ENCODE data around the gene CRYBG1. TPM values are rescaled to one million over a fixed set of nuclear protein-coding genes. Genes with fewer than 3 reads are reported as not detected.

The CRYBG1 gene
- polyA plus RNA-seq, 2 donors: 45.2 to 74.9 TPM

DNA sequence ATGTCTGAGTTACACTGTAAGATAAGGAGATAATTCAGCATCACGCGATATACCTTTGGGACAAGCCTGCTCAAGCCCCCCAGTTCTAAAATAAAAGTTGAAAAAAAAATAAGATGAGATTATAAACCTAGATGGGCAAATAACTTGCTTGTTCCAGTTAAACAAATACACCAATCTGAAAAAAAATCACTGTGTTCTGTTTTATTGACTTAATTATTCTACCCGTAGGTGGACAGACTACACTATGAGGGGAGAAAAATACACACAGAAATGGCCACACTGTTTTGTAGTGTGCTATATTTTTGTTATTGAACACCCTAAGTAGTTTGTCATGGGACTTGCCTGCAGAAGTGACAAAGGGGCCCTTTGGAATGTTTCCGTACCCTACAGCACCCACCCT is 70.9 kb downstream of the CRYBG1 start:
- H3K9me3 ChIP-seq (ENCODE audit: control insufficient read depth in 2 of 2, insufficient read depth in 1 of 2, low read depth in 1 of 2, low read length in 1 of 2): no peaks in the 10 kb centered on the region
- 94 to 98% methylated on average over 4 of the region's 4 CpGs for WGBS, 2 donors

DNA sequence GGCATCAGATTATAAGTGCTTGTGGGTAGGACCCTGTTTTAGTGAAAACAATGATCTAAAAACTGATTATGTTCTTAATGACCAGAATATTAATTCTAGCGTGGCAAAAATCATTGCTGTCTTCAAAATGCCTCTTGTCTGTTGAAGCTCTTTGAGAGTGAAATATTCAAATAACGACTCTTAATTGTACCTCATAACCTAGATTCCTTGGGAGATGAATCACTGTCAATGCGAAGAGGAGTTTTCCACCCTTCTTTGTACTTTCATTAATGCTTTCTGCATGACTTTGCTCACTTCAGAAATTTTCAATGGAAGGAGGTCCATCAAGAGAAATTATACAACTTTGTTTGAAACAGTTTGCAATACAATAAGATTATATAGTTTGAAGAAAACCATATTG is 71.5 kb downstream of the CRYBG1 start:
- WGBS, 2 donors: 88 to 90% methylated on average over 3 of the region's 3 CpGs
- H3K36me3 ChIP-seq (ENCODE audit: control insufficient read depth in 2 of 2, insufficient read depth in 2 of 2, low read length in 1 of 2): peaks cover 0 to 3% of the 10 kb centered on the region in 2 donors

More for the DNA sequence above, 70.9 kb downstream of the CRYBG1 start:
- H3K27ac ChIP-seq (ENCODE audit: low read depth in 2 of 2, low read length in 1 of 2): no peak overlapping the region
- no peaks in the 10 kb centered on the region for H3K27me3 ChIP-seq (ENCODE audit: control insufficient read depth in 1 of 2, insufficient read depth in 2 of 2, low read length in 2 of 2)
- peaks cover 0 to 3% of the 10 kb centered on the region in 2 donors for H3K36me3 ChIP-seq (ENCODE audit: control insufficient read depth in 2 of 2, insufficient read depth in 2 of 2, low read length in 1 of 2)
- H3K4me1 ChIP-seq (ENCODE audit: control insufficient read depth in 2 of 2, insufficient read depth in 2 of 2, low read length in 1 of 2): no peaks in the 10 kb centered on the region
- H3K4me3 ChIP-seq (ENCODE audit: low read depth in 1 of 2, low read length in 2 of 2): no peak overlapping the region

DNA sequence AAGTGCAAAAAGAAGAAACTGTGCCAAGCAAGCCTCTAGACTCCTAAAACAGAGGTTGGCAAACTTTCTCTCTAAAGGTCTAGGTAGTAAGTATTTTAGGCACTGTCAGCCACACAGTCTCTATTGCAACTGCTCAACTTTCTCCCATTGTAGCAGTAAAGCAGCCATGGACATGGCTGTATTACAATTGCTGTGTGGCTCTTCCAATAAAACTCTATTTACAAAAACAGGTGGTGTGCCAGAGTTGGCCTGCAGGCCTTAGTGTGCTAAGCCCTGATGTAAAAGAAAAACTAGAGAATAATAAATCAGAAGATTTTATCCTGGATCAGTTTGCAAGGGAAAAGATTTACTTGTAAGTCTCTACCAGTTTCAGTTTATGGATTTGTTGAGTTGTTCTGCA is 74.0 kb downstream of the CRYBG1 start:
- no peak overlapping the region for H3K27ac ChIP-seq (ENCODE audit: low read depth in 2 of 2, low read length in 1 of 2)
- H3K27me3 ChIP-seq (ENCODE audit: control insufficient read depth in 1 of 2, insufficient read depth in 2 of 2, low read length in 2 of 2): no peaks in the 10 kb centered on the region
- no peak overlapping the region for H3K4me3 ChIP-seq (ENCODE audit: low read depth in 1 of 2, low read length in 2 of 2)
- H3K36me3 ChIP-seq (ENCODE audit: control insufficient read depth in 2 of 2, insufficient read depth in 2 of 2, low read length in 1 of 2): no peaks in the 10 kb centered on the region
- H3K9me3 ChIP-seq (ENCODE audit: control insufficient read depth in 2 of 2, insufficient read depth in 1 of 2, low read depth in 1 of 2, low read length in 1 of 2): no peaks in the 10 kb centered on the region
- H3K4me1 ChIP-seq (ENCODE audit: control insufficient read depth in 2 of 2, insufficient read depth in 2 of 2, low read length in 1 of 2): no peaks in the 10 kb centered on the region

More for the DNA sequence above, 71.5 kb downstream of the CRYBG1 start:
- Histone ChIP-seq H3K4me1 (ENCODE audit: control insufficient read depth in 2 of 2, insufficient read depth in 2 of 2, low read length in 1 of 2) (no peaks in the 10 kb centered on the region), H3K27me3 (ENCODE audit: control insufficient read depth in 1 of 2, insufficient read depth in 2 of 2, low read length in 2 of 2) (no peaks in the 10 kb centered on the region), H3K4me3 (ENCODE audit: low read depth in 1 of 2, low read length in 2 of 2) (no peak overlapping the region), H3K27ac (ENCODE audit: low read depth in 2 of 2, low read length in 1 of 2) (no peak overlapping the region), H3K9me3 (ENCODE audit: control insufficient read depth in 2 of 2, insufficient read depth in 1 of 2, low read depth in 1 of 2, low read length in 1 of 2) (no peaks in the 10 kb centered on the region)

DNA sequence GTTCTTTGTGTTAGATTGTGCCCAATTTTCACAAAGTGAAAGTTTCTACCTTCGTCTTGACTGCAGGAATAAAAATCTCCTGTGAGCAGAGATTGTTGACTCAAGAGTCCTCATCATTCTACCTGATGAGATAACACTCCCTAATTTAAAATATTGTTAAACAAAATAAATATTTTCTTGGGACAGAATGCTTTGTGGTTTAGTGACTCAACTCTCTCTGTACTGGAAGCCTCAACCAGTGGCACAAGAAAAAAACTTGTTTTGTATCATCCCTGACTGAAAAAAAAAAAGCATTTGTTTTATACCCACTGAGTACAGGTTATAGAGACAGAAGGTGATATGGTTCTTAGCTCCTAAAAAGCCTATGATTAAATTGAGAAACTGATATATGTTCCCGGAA is 78.9 kb downstream of the CRYBG1 start:
- 75 to 76% methylated on average over 2 of the region's 2 CpGs for WGBS, 2 donors
- Histone ChIP-seq H3K36me3 (ENCODE audit: control insufficient read depth in 2 of 2, insufficient read depth in 2 of 2, low read length in 1 of 2) (peaks cover 0 to 2% of the 10 kb centered on the region in 2 donors), H3K27ac (ENCODE audit: low read depth in 2 of 2, low read length in 1 of 2) (no peak overlapping the region), H3K4me3 (ENCODE audit: low read depth in 1 of 2, low read length in 2 of 2) (no peak overlapping the region), H3K27me3 (ENCODE audit: control insufficient read depth in 1 of 2, insufficient read depth in 2 of 2, low read length in 2 of 2) (no peaks in the 10 kb centered on the region), H3K9me3 (ENCODE audit: control insufficient read depth in 2 of 2, insufficient read depth in 1 of 2, low read depth in 1 of 2, low read length in 1 of 2) (no peaks in the 10 kb centered on the region), H3K4me1 (ENCODE audit: control insufficient read depth in 2 of 2, insufficient read depth in 2 of 2, low read length in 1 of 2) (no peaks in the 10 kb centered on the region)

DNA sequence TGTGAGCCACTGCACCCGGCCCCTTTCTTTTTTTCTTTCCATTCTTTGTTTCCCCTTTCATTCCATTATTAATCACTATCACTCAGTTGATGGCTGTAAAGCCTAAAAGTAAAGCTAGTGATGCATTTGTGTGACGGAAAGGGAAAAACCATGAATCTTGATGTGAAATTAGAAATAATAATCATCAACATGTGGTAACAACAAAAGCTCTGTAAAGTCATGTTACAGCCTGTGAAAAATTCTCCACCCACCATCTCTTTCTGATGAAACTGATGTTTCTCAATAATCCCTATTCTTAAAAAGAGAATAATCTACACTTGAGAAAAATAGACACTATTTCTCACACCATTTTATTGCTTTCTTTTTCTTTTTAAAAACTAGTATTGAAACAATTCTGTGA is 80.0 kb downstream of the CRYBG1 start:
- no peak overlapping the region for H3K27ac ChIP-seq (ENCODE audit: low read depth in 2 of 2, low read length in 1 of 2)
- H3K9me3 ChIP-seq (ENCODE audit: control insufficient read depth in 2 of 2, insufficient read depth in 1 of 2, low read depth in 1 of 2, low read length in 1 of 2): no peaks in the 10 kb centered on the region
- H3K36me3 ChIP-seq (ENCODE audit: control insufficient read depth in 2 of 2, insufficient read depth in 2 of 2, low read length in 1 of 2): peaks cover 0 to 2% of the 10 kb centered on the region in 2 donors
- H3K4me1 ChIP-seq (ENCODE audit: control insufficient read depth in 2 of 2, insufficient read depth in 2 of 2, low read length in 1 of 2): no peaks in the 10 kb centered on the region
- no peak overlapping the region for H3K4me3 ChIP-seq (ENCODE audit: low read depth in 1 of 2, low read length in 2 of 2)
- H3K27me3 ChIP-seq (ENCODE audit: control insufficient read depth in 1 of 2, insufficient read depth in 2 of 2, low read length in 2 of 2): no peaks in the 10 kb centered on the region
- 53 to 68% methylated on average over 2 of the region's 2 CpGs for WGBS, 2 donors

DNA sequence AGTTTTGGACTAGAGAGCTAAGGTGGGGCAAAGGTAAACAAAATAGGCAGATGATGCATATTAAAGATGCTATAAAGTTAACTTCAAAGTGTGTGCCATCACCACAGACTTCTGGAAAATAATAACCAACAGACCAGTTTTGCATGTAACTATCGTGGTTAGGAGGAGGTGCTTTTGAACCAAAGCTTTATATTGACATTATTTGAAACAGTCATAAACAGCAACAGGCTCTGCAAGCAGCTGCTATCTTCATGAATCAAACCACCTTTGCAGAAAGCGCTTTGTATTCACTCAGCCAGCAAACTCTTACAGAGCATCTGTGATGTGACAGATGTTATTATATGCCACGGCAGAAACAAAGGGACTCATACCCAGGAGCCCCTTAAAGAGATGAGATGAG is 81.9 kb downstream of the CRYBG1 start:
- 51 to 54% methylated on average over 3 of the region's 3 CpGs for WGBS, 2 donors
- H3K27ac ChIP-seq (ENCODE audit: low read depth in 2 of 2, low read length in 1 of 2): no peak overlapping the region

DNA sequence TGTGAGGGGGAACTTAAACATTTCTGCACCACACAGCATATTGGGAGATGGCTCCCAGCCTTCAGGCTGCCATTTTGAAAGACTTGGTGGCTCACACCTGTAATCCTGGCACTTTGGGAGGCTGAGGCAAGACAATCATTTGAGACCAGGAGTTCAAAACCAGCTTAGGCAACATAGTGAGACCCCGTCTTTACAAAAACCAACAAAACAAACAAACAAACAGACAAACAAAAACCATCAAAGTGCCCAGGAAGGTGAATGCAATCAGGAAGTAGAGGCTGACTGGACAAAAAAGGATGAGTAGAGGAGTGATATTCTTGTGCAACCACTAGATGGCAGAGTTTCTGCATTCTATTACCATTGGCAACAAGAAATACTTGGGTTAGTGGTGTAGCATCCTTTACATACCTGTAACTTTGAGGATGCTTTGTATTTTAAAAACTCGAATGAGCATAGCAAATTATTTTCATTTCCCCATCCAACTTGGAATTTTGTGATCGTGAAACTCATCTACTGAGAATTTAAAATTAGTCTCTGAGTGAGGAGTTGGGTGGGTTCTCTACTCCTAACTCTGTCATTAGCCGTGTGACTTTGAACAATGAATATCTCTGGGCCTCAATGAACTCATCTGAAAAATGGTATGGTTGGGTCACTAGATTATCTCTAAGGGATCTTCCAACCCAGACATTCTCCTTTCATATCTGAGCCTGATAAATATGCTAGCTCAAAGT is 84.4 kb downstream of the CRYBG1 start:
- H3K9me3 ChIP-seq (ENCODE audit: control insufficient read depth in 2 of 2, insufficient read depth in 1 of 2, low read depth in 1 of 2, low read length in 1 of 2): no peaks in the 10 kb centered on the region
- no peak overlapping the region for H3K27ac ChIP-seq (ENCODE audit: low read depth in 2 of 2, low read length in 1 of 2)
- H3K36me3 ChIP-seq (ENCODE audit: control insufficient read depth in 2 of 2, insufficient read depth in 2 of 2, low read length in 1 of 2): peaks cover 0 to 6% of the 10 kb centered on the region in 2 donors
- H3K27me3 ChIP-seq (ENCODE audit: control insufficient read depth in 1 of 2, insufficient read depth in 2 of 2, low read length in 2 of 2): no peaks in the 10 kb centered on the region
- H3K4me1 ChIP-seq (ENCODE audit: control insufficient read depth in 2 of 2, insufficient read depth in 2 of 2, low read length in 1 of 2): peaks cover 0 to 5% of the 10 kb centered on the region in 2 donors
- 10 to 34% methylated on average over 4 of the region's 4 CpGs for WGBS, 2 donors
- H3K4me3 ChIP-seq (ENCODE audit: low read depth in 1 of 2, low read length in 2 of 2): no peak overlapping the region

More for the DNA sequence above, 81.9 kb downstream of the CRYBG1 start:
- Histone ChIP-seq H3K4me3 (ENCODE audit: low read depth in 1 of 2, low read length in 2 of 2) (no peak overlapping the region), H3K9me3 (ENCODE audit: control insufficient read depth in 2 of 2, insufficient read depth in 1 of 2, low read depth in 1 of 2, low read length in 1 of 2) (no peaks in the 10 kb centered on the region), H3K4me1 (ENCODE audit: control insufficient read depth in 2 of 2, insufficient read depth in 2 of 2, low read length in 1 of 2) (no peaks in the 10 kb centered on the region), H3K36me3 (ENCODE audit: control insufficient read depth in 2 of 2, insufficient read depth in 2 of 2, low read length in 1 of 2) (peaks cover 0 to 2% of the 10 kb centered on the region in 2 donors), H3K27me3 (ENCODE audit: control insufficient read depth in 1 of 2, insufficient read depth in 2 of 2, low read length in 2 of 2) (no peaks in the 10 kb centered on the region)

DNA sequence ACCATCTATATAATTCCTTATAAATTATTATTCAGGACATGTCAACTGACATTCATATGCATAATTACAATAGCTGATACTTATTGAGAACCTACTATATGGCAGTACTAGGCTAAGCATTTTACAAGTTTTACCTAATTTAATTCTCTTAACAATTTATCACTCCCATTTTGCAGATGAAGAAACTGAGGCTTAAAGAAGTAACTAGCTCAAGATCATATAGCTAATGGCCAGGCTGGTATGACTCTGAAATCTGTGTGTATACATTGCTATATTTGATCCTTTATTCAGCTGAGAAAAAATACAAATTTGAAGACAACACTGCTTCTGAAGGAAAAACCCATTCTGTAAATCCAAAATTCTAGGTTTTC is 85.0 kb downstream of the CRYBG1 start:
- H3K27ac ChIP-seq (ENCODE audit: low read depth in 2 of 2, low read length in 1 of 2): no peak overlapping the region
- H3K9me3 ChIP-seq (ENCODE audit: control insufficient read depth in 2 of 2, insufficient read depth in 1 of 2, low read depth in 1 of 2, low read length in 1 of 2): no peaks in the 10 kb centered on the region
- peaks cover 0 to 6% of the 10 kb centered on the region in 2 donors for H3K36me3 ChIP-seq (ENCODE audit: control insufficient read depth in 2 of 2, insufficient read depth in 2 of 2, low read length in 1 of 2)
- peaks cover 0 to 5% of the 10 kb centered on the region in 2 donors for H3K4me1 ChIP-seq (ENCODE audit: control insufficient read depth in 2 of 2, insufficient read depth in 2 of 2, low read length in 1 of 2)
- H3K27me3 ChIP-seq (ENCODE audit: control insufficient read depth in 1 of 2, insufficient read depth in 2 of 2, low read length in 2 of 2): no peaks in the 10 kb centered on the region
- no peak overlapping the region for H3K4me3 ChIP-seq (ENCODE audit: low read depth in 1 of 2, low read length in 2 of 2)

DNA sequence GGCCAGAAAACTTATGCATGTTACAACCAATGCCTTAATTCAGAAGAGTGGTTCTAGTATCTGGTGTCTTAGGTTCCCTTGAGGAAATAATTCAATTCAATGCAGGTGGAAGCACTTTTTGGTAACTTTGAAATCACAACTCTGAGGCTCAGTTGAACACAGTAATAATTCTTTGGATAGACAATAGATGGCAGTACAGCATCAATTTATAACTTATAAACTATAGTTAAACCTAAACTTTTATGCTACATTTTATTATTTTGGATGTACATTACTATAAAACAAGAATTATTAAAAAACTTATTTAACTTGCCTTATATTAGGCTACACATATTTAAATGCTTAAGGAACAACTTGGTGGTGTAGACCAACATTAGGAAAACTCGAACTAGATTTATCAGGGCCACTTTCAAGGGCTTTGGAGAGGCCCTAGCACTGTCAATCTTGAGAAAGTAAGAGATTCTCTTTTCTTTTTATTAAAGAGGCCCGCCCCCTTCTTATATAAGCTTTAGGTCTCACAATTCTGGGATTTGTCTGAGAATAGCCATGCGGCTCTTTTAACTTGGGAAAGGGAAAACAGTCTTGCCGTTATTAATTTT is 85.9 kb downstream of the CRYBG1 start:
- Histone ChIP-seq H3K36me3 (ENCODE audit: control insufficient read depth in 2 of 2, insufficient read depth in 2 of 2, low read length in 1 of 2) (peaks cover 0 to 6% of the 10 kb centered on the region in 2 donors), H3K27ac (ENCODE audit: low read depth in 2 of 2, low read length in 1 of 2) (no peak overlapping the region), H3K27me3 (ENCODE audit: control insufficient read depth in 1 of 2, insufficient read depth in 2 of 2, low read length in 2 of 2) (peaks cover 0 to 2% of the 10 kb centered on the region in 2 donors), H3K4me3 (ENCODE audit: low read depth in 1 of 2, low read length in 2 of 2) (no peak overlapping the region), H3K4me1 (ENCODE audit: control insufficient read depth in 2 of 2, insufficient read depth in 2 of 2, low read length in 1 of 2) (peaks cover 0 to 5% of the 10 kb centered on the region in 2 donors), H3K9me3 (ENCODE audit: control insufficient read depth in 2 of 2, insufficient read depth in 1 of 2, low read depth in 1 of 2, low read length in 1 of 2) (no peaks in the 10 kb centered on the region)
- 51 to 57% methylated on average over 4 of the region's 4 CpGs for WGBS, 2 donors

DNA sequence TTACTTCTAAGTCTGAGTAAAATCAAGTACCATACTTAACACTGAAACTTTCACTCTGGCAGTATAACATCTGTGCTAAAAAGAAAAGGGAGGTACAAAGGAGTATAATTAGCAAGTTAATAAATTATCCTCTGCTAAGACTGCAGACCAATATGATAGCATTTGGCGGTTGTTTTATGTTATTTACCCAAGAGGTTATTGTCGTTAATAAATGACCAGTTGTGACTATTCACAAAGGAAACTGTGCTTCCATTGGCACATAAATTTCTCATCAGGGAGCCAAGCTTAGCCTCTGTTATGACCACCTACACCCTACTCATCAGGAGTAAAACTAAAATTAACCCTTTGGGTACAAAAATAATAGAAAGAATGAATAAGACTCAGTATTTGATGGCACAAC is 86.5 kb downstream of the CRYBG1 start:
- peaks cover 0 to 6% of the 10 kb centered on the region in 2 donors for H3K36me3 ChIP-seq (ENCODE audit: control insufficient read depth in 2 of 2, insufficient read depth in 2 of 2, low read length in 1 of 2)
- no peaks in the 10 kb centered on the region for H3K9me3 ChIP-seq (ENCODE audit: control insufficient read depth in 2 of 2, insufficient read depth in 1 of 2, low read depth in 1 of 2, low read length in 1 of 2)
- WGBS, 2 donors: 58 to 62% methylated on average over 2 of the region's 2 CpGs
- no peak overlapping the region for H3K27ac ChIP-seq (ENCODE audit: low read depth in 2 of 2, low read length in 1 of 2)
- peaks cover 0 to 2% of the 10 kb centered on the region in 2 donors for H3K27me3 ChIP-seq (ENCODE audit: control insufficient read depth in 1 of 2, insufficient read depth in 2 of 2, low read length in 2 of 2)
- H3K4me1 ChIP-seq (ENCODE audit: control insufficient read depth in 2 of 2, insufficient read depth in 2 of 2, low read length in 1 of 2): peaks cover 0 to 5% of the 10 kb centered on the region in 2 donors
- no peak overlapping the region for H3K4me3 ChIP-seq (ENCODE audit: low read depth in 1 of 2, low read length in 2 of 2)

Measured in esophagus (tissue), 2 donors.